Testis (tissue), 2 donors: ENCODE results near the gene RHOH.

Experiments
- CTCF ChIP-seq, 3 experiments: fragments of 450-650 bp in 2 of 3; fragments of 200-600 bp in 1 of 3; sonication (generic) in 1 of 3; IDR thresholded peaks; one replicate each; pipeline ENCODE4 v1.5.1; 2016 to 2019; ENCODE audit warnings: antibody characterized with exemption in 3 of 3, mild to moderate bottlenecking in 2 of 3, moderate library complexity in 1 of 3
- POLR2A ChIP-seq: fragments of 450-650 bp; IDR thresholded peaks from one replicate; pipeline ENCODE4 v1.6.1; 2017; ENCODE audit warnings: antibody characterized with exemption, mild to moderate bottlenecking, moderate library complexity

GRCh38 chr4:40253906-40254305 lies 57.1 kb downstream of the RHOH start:
- TF ChIP-seq CTCF (IDR thresholded peaks at IDR 0.05) (no peak), POLR2A (no peak)
